Suprapubic skin (tissue), 4 donors: ENCODE measurements around the gene LRRC8B. TPM values are rescaled to one million over a fixed set of nuclear protein-coding genes. Genes with fewer than 3 reads are reported as not detected.
"Not testable (repeated sequence)": the region's sequence is repeated elsewhere in the genome, so short reads cannot be mapped to it uniquely, and the experiment has no call there.

Experiments used
- DNase-seq, 2 donors: peaks; one replicate each; pipeline ENCODE4 v3.0.0-alpha.2; 2019; ENCODE audit warnings: low spot score in 2 of 2
- H3K27ac ChIP-seq: fragments of 200-600 bp; sonication (generic); one replicate; pipeline ENCODE4 v1.5.1; 2019
- H3K27me3 ChIP-seq: fragments of 200-600 bp; sonication (generic); one replicate; pipeline ENCODE4 v1.5.1; 2019
- H3K36me3 ChIP-seq: fragments of 200-600 bp; sonication (generic); one replicate; pipeline ENCODE4 v1.5.1; 2019
- H3K4me1 ChIP-seq: fragments of 200-600 bp; sonication (generic); one replicate; pipeline ENCODE4 v1.5.1; 2019
- H3K4me3 ChIP-seq: fragments of 200-600 bp; sonication (generic); one replicate; pipeline ENCODE4 v1.5.1; 2019; ENCODE audit warnings: mild to moderate bottlenecking
- H3K9me3 ChIP-seq: fragments of 200-600 bp; sonication (generic); one replicate; pipeline ENCODE4 v1.5.1; 2019
- EP300 ChIP-seq: sonication (generic); formaldehyde crosslinking; IDR thresholded peaks from one replicate; pipeline ENCODE4 v1.6.1; 2017; ENCODE audit warnings: antibody characterized with exemption
- POLR2A ChIP-seq, 2 donors: fragments of 450-650 bp; IDR thresholded peaks; one replicate each; pipeline ENCODE4 v1.6.1; 2017; ENCODE audit warnings: antibody characterized with exemption in 2 of 2, mild to moderate bottlenecking in 2 of 2, moderate library complexity in 2 of 2
- POLR2AphosphoS5 ChIP-seq, 3 donors: sonication (generic); formaldehyde crosslinking; IDR thresholded peaks; one replicate each; pipeline ENCODE4 v1.6.1; 2017; ENCODE audit warnings: antibody characterized with exemption in 3 of 3
- WGBS: methylation state at CpG from one replicate; pipeline ENCODE4 v1.1.5; 2018; 5-methylcytosine and 5-hydroxymethylcytosine counted together
- total RNA-seq, 4 donors: library from RNA; depleted of rRNA; stranded (reverse); fragments of >200 nt; gene quantifications; one replicate each; pipeline ENCODE4 v1.1.0, GENCODE V29; 2016
- TF ChIP-seq, protein P1 (sequence below), 2 donors: fragments of 200-600 bp in 1 of 2; fragments of 450-650 bp in 1 of 2; sonication (generic) in 1 of 2; IDR thresholded peaks; one replicate each; pipeline ENCODE4 v1.5.1; 2016 to 2019; ENCODE audit warnings: antibody characterized with exemption in 2 of 2, mild to moderate bottlenecking in 1 of 2, moderate library complexity in 1 of 2

The LRRC8B gene
- total RNA-seq, 4 donors from 2014 or later: 11.1 to 26.6 (median 13.9) TPM

DNA sequence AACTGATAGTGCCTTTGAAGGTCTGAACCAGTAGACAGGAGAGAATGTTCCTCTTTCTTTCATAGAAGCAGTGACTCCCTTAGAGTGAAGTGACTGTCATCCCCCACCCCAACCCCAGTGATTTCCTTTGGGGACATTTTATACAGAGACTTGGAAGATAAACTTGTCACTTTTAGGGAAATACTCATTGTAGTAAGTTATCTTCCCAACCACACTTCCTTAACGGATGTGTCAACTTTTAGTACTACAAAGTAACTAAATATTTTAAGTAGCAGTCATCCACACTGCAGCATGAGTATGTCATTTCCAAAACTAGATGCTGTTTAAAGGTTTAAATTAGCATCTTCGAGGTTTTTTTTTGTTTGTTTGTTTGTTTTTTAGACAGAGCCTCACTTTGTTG, 13.7 kb downstream of the LRRC8B start:
- H3K4me3 ChIP-seq: no peak overlapping the region

DNA sequence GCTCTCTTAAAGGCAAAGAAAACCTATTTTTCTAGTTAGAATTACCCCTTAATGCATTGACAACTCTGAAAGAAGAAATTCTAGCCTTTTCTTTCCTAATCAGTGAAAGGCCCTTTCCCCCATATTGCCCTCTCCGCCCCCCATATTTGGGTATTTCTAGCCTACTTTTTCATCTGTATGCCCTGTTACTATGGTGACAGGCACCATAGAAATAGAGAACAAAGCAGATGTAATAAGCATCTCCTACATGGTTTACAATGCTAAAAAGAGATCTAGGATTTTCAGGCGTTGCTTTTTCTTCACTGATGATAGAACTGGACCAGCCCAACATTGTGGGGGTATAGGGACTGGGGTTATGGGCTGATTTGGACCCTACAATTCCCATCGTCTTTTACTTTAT, 14.5 kb downstream of the LRRC8B start:
- Histone ChIP-seq H3K9me3 (no peaks in the 10 kb centered on the region), H3K4me1 (peaks cover 3% of the 10 kb centered on the region), H3K27me3 (no peaks in the 10 kb centered on the region), H3K36me3 (no peaks in the 10 kb centered on the region), H3K4me3 (no peak overlapping the region), H3K27ac (no peak overlapping the region)
- no peak for TF ChIP-seq EP300
- TF ChIP-seq, protein P1, sequence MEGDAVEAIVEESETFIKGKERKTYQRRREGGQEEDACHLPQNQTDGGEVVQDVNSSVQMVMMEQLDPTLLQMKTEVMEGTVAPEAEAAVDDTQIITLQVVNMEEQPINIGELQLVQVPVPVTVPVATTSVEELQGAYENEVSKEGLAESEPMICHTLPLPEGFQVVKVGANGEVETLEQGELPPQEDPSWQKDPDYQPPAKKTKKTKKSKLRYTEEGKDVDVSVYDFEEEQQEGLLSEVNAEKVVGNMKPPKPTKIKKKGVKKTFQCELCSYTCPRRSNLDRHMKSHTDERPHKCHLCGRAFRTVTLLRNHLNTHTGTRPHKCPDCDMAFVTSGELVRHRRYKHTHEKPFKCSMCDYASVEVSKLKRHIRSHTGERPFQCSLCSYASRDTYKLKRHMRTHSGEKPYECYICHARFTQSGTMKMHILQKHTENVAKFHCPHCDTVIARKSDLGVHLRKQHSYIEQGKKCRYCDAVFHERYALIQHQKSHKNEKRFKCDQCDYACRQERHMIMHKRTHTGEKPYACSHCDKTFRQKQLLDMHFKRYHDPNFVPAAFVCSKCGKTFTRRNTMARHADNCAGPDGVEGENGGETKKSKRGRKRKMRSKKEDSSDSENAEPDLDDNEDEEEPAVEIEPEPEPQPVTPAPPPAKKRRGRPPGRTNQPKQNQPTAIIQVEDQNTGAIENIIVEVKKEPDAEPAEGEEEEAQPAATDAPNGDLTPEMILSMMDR (IDR thresholded peaks at IDR 0.05): no peak
- TF ChIP-seq POLR2AphosphoS5 (IDR thresholded peaks at IDR 0.05): no peak
- no peak for TF ChIP-seq POLR2A (IDR thresholded peaks at IDR 0.05)
- no peak for DNase-seq
- 96% methylated on average over 3 of the region's 3 CpGs for WGBS

More for the DNA sequence above, 13.7 kb downstream of the LRRC8B start:
- Histone ChIP-seq H3K27me3 (no peaks in the 10 kb centered on the region), H3K4me1 (no peaks in the 10 kb centered on the region), H3K9me3 (no peaks in the 10 kb centered on the region), H3K36me3 (no peaks in the 10 kb centered on the region), H3K27ac (no peak overlapping the region)
- no peak for DNase-seq
- WGBS: 69% methylated on average over 2 of the region's 2 CpGs
- TF ChIP-seq POLR2A (IDR thresholded peaks at IDR 0.05) (no peak), POLR2AphosphoS5 (IDR thresholded peaks at IDR 0.05) (no peak), EP300 (no peak)
- TF ChIP-seq, protein P1 (IDR thresholded peaks at IDR 0.05): no peak

DNA sequence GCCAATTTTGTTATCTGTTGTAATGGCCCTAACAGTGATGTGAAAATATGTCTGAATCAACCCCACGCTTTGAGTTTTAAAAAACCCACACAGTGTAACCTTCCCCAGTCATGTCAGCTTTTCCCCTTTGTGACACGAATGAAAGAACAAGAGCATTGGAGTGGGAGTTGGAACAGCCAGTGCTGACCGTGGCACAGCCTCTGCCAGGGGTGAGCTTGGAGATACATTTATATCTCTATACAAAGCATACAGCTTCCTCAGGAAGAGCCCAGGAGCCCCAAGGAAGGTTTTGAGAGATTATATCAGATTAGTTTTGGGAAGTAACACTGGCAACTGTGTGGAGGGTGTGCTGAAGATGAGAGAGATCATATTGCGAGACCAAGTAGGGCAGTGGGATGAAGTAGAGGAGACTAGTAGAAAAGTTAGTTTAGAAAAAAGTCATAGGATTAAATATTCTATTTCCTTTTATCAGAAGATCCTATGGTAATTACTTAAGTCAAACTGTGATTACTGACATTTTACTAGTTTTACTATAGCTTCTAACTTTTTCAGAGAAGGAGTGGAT, 15.9 kb downstream of the LRRC8B start:
- WGBS: 68% methylated on average over 4 of the region's 4 CpGs
- H3K4me1 ChIP-seq: peaks cover 14% of the 10 kb centered on the region
- no peaks in the 10 kb centered on the region for H3K9me3 ChIP-seq
- TF ChIP-seq EP300 (no peak), POLR2AphosphoS5 (IDR thresholded peaks at IDR 0.05) (no peak), POLR2A (IDR thresholded peaks at IDR 0.05) (no peak)
- TF ChIP-seq, protein P1 (IDR thresholded peaks at IDR 0.05): no peak
- no peaks in the 10 kb centered on the region for H3K36me3 ChIP-seq
- no peak overlapping the region for H3K4me3 ChIP-seq
- no peak overlapping the region for H3K27ac ChIP-seq
- no peaks in the 10 kb centered on the region for H3K27me3 ChIP-seq
- DNase-seq: no peak

DNA sequence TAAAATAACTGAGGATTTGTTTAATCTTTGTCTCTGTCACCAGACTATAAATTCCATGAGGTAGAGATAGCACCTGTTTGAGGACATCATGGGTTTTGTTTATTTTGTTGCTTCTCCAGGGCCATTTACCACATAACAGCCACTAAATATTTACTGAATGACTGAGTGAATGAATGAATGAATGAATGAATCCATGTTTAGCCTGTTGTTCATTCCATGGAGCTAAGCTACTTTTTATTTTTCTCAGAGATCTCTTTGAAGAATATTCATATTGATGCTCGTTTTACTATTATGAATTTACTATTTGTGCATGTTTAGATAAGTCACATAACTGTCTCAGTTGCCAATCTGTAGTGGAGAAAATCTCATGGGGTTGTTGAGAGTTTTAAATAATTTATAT, 17.7 kb downstream of the LRRC8B start:
- TF ChIP-seq EP300 (no peak), POLR2A (IDR thresholded peaks at IDR 0.05) (no peak), POLR2AphosphoS5 (IDR thresholded peaks at IDR 0.05) (no peak)
- TF ChIP-seq, protein P1 (IDR thresholded peaks at IDR 0.05): no peak
- Histone ChIP-seq H3K9me3 (no peaks in the 10 kb centered on the region), H3K27ac (no peak overlapping the region), H3K36me3 (no peaks in the 10 kb centered on the region), H3K27me3 (no peaks in the 10 kb centered on the region), H3K4me1 (peaks cover 32% of the 10 kb centered on the region), H3K4me3 (no peak overlapping the region)
- 94% methylated on average over 1 of the region's 1 CpG for WGBS
- no peak for DNase-seq

DNA sequence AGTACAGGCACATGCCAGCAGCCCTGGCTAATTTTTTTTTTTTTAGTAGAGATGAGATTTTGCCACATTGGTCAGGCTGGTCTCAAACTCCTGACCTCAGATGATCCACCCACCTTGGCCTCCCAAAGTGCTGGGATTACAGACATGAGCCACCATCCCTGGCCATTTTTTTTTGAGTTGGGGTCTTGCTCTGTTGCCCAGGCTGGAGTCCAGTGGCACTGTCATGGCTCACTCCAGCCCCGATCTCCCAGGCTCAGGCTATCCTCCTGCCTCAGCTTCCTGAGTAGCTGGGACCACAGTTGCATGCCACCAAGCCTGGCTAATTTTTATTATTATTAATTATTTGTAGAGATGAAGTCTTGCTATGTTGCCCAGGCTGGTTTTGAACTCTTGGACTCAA, 19.0 kb downstream of the LRRC8B start:
- not testable (repeated sequence) for DNase-seq

More for the DNA sequence above, 19.0 kb downstream of the LRRC8B start:
- H3K4me3 ChIP-seq, H3K9me3 ChIP-seq, H3K27me3 ChIP-seq, H3K27ac ChIP-seq, H3K36me3 ChIP-seq: not testable (repeated sequence)
- 94% methylated on average over 1 of the region's 1 CpG for WGBS
- H3K4me1 ChIP-seq: peaks cover 43% of the 10 kb centered on the region
